ENCODE data around the gene KLRC4.

DNA sequence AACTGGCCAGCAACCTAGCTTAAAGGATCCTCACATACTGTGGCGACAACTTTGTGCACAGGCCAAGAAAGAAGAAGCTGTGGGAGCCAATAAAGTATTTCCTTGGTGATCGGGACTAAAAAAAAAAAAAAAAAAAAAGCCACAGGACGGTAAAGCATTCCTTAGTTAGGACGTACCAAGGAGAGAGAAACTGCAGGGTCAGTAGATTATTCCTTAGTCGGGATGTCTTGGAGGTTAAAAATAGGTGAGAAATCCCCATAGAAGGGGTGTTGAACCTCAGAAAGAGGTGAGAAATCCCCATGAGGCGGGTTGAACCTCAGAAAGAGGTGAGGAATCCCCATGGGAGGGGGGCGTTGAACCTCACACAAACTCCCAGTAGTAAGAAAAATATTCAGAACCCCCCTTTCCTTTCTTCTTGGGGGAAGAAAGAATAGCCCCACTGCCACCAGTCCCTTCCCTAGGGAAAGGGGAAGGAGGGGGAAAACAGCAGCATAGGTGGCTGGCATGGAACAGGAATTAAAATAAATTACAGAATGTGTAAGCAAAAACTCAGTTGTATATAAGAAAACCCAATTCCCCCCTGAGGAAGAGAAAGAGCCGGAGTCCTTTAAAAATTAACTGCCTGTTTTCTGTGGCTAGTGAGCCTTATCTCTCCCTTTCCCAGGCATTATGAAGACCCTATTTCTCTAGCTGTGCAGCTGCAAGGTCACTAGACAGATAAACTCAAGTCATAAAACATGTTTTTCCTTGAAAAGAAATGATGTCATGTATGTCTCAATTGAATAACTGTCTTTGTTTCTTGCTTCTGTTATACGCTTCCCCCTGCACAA lies 46.5 kb downstream of the KLRC4 start:
- no peak for TF ChIP-seq POLR2A (IDR thresholded peaks at IDR 0.05)
- no peak for TF ChIP-seq EP300 (IDR thresholded peaks at IDR 0.05)
